ENCODE results near the gene PTBP1. TPM values are rescaled to one million over a fixed set of nuclear protein-coding genes. Genes with fewer than 3 reads are reported as not detected.
"Not testable (repeated sequence)": the region's sequence is repeated elsewhere in the genome, so short reads cannot be mapped to it uniquely, and the experiment has no call there.

Gene PTBP1
- total RNA-seq, 1 experiment from 2014 or later: 510 TPM

GRCh38 chr19:834216-834615 lies 37.0 kb downstream of the PTBP1 start:
- H3K4me1 Mint-ChIP-seq (ENCODE audit: low read depth, unreplicated experiment): no peaks in the 10 kb centered on the region
- TF ChIP-seq, protein P1, sequence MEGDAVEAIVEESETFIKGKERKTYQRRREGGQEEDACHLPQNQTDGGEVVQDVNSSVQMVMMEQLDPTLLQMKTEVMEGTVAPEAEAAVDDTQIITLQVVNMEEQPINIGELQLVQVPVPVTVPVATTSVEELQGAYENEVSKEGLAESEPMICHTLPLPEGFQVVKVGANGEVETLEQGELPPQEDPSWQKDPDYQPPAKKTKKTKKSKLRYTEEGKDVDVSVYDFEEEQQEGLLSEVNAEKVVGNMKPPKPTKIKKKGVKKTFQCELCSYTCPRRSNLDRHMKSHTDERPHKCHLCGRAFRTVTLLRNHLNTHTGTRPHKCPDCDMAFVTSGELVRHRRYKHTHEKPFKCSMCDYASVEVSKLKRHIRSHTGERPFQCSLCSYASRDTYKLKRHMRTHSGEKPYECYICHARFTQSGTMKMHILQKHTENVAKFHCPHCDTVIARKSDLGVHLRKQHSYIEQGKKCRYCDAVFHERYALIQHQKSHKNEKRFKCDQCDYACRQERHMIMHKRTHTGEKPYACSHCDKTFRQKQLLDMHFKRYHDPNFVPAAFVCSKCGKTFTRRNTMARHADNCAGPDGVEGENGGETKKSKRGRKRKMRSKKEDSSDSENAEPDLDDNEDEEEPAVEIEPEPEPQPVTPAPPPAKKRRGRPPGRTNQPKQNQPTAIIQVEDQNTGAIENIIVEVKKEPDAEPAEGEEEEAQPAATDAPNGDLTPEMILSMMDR (IDR thresholded peaks at IDR 0.05; ENCODE audit: insufficient read depth in 1 of 2, low read depth in 1 of 2, low read length in 1 of 2, severe bottlenecking in 1 of 2, unreplicated experiment in 1 of 2): no peak
- no TSS peak for BruUV-seq (replicated peaks)
- no peak overlapping the region for H3K27ac Mint-ChIP-seq (ENCODE audit: unreplicated experiment)
- H3K36me3 Mint-ChIP-seq (ENCODE audit: insufficient read depth, unreplicated experiment): no peaks in the 10 kb centered on the region
- H3K9me3 Mint-ChIP-seq (ENCODE audit: unreplicated experiment): no peaks in the 10 kb centered on the region
- no peak overlapping the region for H3K4me3 Mint-ChIP-seq (ENCODE audit: unreplicated experiment)
- no peaks in the 10 kb centered on the region for H3K36me3 ChIP-seq (ENCODE audit: control insufficient read depth, insufficient read depth, low read length)
- H3K4me3 ChIP-seq (ENCODE audit: low read depth, low read length): no peak overlapping the region
- intact Hi-C loops (cut with micrococcal nuclease; ENCODE audit: unreplicated experiment): no loop called here
- no peaks in the 10 kb centered on the region for H3K4me1 ChIP-seq
- ChIA-PET POLR2A (no interaction called here), CTCF (no interaction called here)
- no peaks in the 10 kb centered on the region for H3K27me3 Mint-ChIP-seq (ENCODE audit: insufficient read depth, unreplicated experiment)
- H3K27me3 ChIP-seq (replicated peaks; ENCODE audit: control insufficient read depth, insufficient read depth, low read length): no peaks in the 10 kb centered on the region
- DNase-seq: no peak
- no peaks in the 10 kb centered on the region for H3K9me3 ChIP-seq

DNA sequence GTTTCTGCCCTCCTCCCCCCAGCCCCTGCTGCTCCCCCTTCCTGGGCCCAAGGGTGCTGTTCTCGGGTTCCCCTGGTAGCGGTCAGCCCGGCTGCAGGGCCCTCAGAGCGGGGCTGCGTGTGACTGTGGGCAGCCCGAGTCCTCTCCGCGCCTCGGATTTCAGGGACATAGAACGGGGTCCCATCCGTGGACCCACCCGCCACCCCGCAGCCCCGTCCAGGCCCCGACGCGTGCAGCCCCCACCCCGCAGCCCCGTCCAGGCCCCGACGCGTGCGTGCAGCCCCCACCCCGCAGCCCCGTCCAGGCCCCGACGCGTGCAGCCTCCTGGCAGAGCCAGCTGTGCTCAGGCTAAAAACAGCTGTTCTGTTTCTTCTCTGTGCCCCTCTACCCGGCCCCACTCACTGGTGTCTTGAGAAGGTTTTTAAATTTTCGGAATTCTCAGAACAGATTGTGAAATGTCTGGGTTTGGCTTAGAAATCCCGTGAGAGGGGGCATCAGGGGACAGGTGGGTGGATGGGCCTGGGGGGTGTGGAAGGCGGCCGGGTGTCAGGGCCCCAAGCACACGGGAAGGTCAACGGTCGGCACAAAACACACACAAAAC lies 38.1 kb downstream of the PTBP1 start:
- H3K4me1 Mint-ChIP-seq (ENCODE audit: low read depth, unreplicated experiment): no peaks in the 10 kb centered on the region
- H3K9me3 ChIP-seq: no peaks in the 10 kb centered on the region
- intact Hi-C loops (cut with micrococcal nuclease; ENCODE audit: unreplicated experiment): no loop called here
- ChIA-PET CTCF (no interaction called here), POLR2A (interaction anchor here (0.6 kb wide), 1 partner anchor 42 kb away, joined by 5 read pairs; no protein-coding TSS in a partner anchor)
- H3K36me3 Mint-ChIP-seq (ENCODE audit: insufficient read depth, unreplicated experiment): no peaks in the 10 kb centered on the region
- H3K27ac Mint-ChIP-seq (ENCODE audit: unreplicated experiment): no peak overlapping the region
- H3K4me1 ChIP-seq: no peaks in the 10 kb centered on the region
- TF ChIP-seq, protein P1 (IDR thresholded peaks at IDR 0.05; ENCODE audit: insufficient read depth in 1 of 2, low read depth in 1 of 2, low read length in 1 of 2, severe bottlenecking in 1 of 2, unreplicated experiment in 1 of 2): no peak
- no peak overlapping the region for H3K4me3 ChIP-seq (ENCODE audit: low read depth, low read length)
- no peaks in the 10 kb centered on the region for H3K36me3 ChIP-seq (ENCODE audit: control insufficient read depth, insufficient read depth, low read length)
- no TSS peak for BruUV-seq (replicated peaks)
- no peak overlapping the region for H3K4me3 Mint-ChIP-seq (ENCODE audit: unreplicated experiment)
- DNase-seq: no peak
- no peaks in the 10 kb centered on the region for H3K27me3 Mint-ChIP-seq (ENCODE audit: insufficient read depth, unreplicated experiment)
- no peaks in the 10 kb centered on the region for H3K27me3 ChIP-seq (replicated peaks; ENCODE audit: control insufficient read depth, insufficient read depth, low read length)
- H3K9me3 Mint-ChIP-seq (ENCODE audit: unreplicated experiment): no peaks in the 10 kb centered on the region

DNA sequence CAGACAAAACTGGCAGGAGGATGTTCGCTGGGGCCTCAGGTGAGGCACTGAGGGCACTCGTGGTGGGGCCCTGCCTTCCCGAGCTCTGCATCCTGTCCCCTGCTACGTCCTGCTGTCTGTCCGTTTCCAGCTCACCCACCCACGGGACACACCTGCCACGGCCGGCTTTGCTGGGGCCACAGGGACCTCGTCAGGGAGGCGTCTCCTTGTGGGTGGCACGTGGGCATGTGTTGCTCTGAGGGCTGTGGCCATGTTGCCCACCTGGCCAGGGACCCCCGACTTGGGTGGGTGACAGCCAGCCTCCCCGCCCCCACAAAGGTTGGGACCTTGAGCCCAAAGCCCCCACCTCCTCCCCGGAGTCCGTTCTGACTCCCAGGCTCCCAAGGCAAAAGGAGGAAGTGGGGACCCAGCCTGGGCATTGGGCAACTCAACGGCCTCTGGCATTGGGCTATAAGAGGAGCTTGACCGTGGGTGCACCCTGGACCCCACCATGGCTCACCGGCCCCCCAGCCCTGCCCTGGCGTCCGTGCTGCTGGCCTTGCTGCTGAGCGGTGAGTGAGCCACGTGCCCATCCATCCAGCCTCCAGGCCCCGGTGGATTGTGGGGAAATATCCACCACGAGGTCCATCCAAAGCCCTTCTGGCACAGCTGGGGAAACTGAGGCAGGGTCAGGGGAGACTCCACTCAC lies 43.4 kb downstream of the PTBP1 start, which contains the start of gene PRTN3:
Gene PRTN3 (plus strand): TSS at position 481 of the 688 bp plus-strand sequence. CDS start 10 bp downstream, at position 491.
- Mint-ChIP-seq H3K9me3 (ENCODE audit: unreplicated experiment) (peaks cover 9% of the 10 kb centered on the region), H3K27me3 (ENCODE audit: insufficient read depth, unreplicated experiment) (peaks cover 7% of the 10 kb centered on the region), H3K4me3 (ENCODE audit: unreplicated experiment) (peak within 1 kb of the TSS; percentile 20), H3K36me3 (ENCODE audit: insufficient read depth, unreplicated experiment) (peaks cover 13% of the 10 kb centered on the region), H3K4me1 (ENCODE audit: low read depth, unreplicated experiment) (no peaks in the 10 kb centered on the region), H3K27ac (ENCODE audit: unreplicated experiment) (no peak within 1 kb of the TSS)
- ChIA-PET CTCF (no interaction called here), POLR2A (no interaction called here)
- no peaks in the 10 kb centered on the region for H3K4me1 ChIP-seq
- H3K27me3 ChIP-seq (replicated peaks; ENCODE audit: control insufficient read depth, insufficient read depth, low read length): no peaks in the 10 kb centered on the region
- DNase-seq: no peak
- intact Hi-C loops (cut with micrococcal nuclease; ENCODE audit: unreplicated experiment): no loop called here
- H3K4me3 ChIP-seq (ENCODE audit: low read depth, low read length): no peak within 1 kb of the TSS
- H3K9me3 ChIP-seq: no peaks in the 10 kb centered on the region
- BruUV-seq (replicated peaks): no TSS peak
- TF ChIP-seq, protein P1 (IDR thresholded peaks at IDR 0.05; ENCODE audit: insufficient read depth in 1 of 2, low read depth in 1 of 2, low read length in 1 of 2, severe bottlenecking in 1 of 2, unreplicated experiment in 1 of 2): no peak
- no peaks in the 10 kb centered on the region for H3K36me3 ChIP-seq (ENCODE audit: control insufficient read depth, insufficient read depth, low read length)

DNA sequence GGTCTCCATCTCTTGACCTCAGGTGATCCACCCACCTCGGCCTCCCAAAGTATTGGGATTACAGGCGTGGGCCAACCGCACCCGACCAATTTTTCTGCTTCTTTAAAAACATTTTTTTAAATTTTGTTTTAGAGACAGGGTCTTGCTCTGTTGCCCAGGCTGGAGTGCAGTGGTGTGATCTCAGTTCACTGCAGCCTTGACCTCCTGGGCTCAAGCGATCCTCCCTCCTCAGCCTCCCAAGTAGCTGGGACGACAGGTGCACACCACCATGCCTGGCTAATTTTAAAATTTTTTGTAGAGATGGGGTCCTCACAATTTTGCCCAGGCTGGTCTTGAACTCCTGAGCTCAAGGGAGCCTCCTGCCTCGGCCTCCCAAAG lies 45.5 kb downstream of the PTBP1 start:
- H3K4me1 ChIP-seq; H3K9me3 Mint-ChIP-seq (ENCODE audit: unreplicated experiment); intact Hi-C loops (cut with micrococcal nuclease; ENCODE audit: unreplicated experiment); H3K9me3 ChIP-seq; H3K4me3 ChIP-seq (ENCODE audit: low read depth, low read length); DNase-seq; H3K36me3 ChIP-seq (ENCODE audit: control insufficient read depth, insufficient read depth, low read length); H3K27me3 ChIP-seq (replicated peaks; ENCODE audit: control insufficient read depth, insufficient read depth, low read length); H3K27ac Mint-ChIP-seq (ENCODE audit: unreplicated experiment); BruUV-seq (replicated peaks); H3K4me1 Mint-ChIP-seq (ENCODE audit: low read depth, unreplicated experiment); H3K27me3 Mint-ChIP-seq (ENCODE audit: insufficient read depth, unreplicated experiment): not testable (repeated sequence)
- POLR2A ChIA-PET: interaction anchor here (0.6 kb wide), 2 partner anchors 60 to 1446 kb away, joined by 6 to 7 read pairs; no protein-coding TSS in a partner anchor
- peak overlapping the region; percentile 75 for H3K4me3 Mint-ChIP-seq (ENCODE audit: unreplicated experiment)
- H3K36me3 Mint-ChIP-seq (ENCODE audit: insufficient read depth, unreplicated experiment): peaks cover 13% of the 10 kb centered on the region
- CTCF ChIA-PET: interaction anchor here (0.6 to 1.0 kb wide), 2 partner anchors 77 to 148 kb away, joined by 3 read pairs; no protein-coding TSS in a partner anchor
